ENCODE measurements around the gene MPP2.

GRCh38 chr17:43939886-43940285, 32.5 kb upstream of the MPP2 start:
- TF ChIP-seq CTCF (IDR thresholded peaks at IDR 0.05; ENCODE audit: poor library complexity, severe bottlenecking), result no peak
- TF ChIP-seq REST (IDR thresholded peaks at IDR 0.05; ENCODE audit: borderline replicate concordance), result no peak
- TF ChIP-seq MXI1 (conservative IDR thresholded peaks at IDR 0.05; ENCODE audit: poor library complexity, severe bottlenecking), result no peak
- TF ChIP-seq EZH2 (IDR thresholded peaks at IDR 0.05; ENCODE audit: borderline replicate concordance, insufficient read depth, low read length, poor library complexity, severe bottlenecking), result no peak
